ENCODE data around the gene PRMT9. TPM values are rescaled to one million over a fixed set of nuclear protein-coding genes. Genes with fewer than 3 reads are reported as not detected.

PRMT9 gene
- total RNA-seq, 1 experiment from 2014 or later: 10.5 TPM

DNA sequence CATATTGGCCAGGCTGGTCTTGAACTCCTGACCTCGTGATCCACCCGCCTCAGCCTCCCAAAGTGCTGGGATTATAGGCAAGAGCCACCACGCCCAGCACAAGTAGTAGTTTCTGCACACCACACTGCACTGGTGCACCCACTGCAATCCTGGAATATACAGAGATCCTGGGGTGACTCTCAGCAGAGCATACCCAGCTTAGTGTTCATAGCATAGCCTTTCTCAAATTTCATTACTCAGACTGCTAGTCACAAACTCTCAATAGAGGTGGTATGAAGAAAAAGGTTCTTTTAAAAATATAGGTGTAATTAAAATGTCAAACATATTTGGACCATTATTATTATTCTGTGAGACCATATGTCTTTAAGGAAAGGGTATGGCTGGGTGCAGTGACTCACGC is 41.7 kb upstream of the PRMT9 start:
- Histone ChIP-seq H2BK5ac (ENCODE audit: insufficient read length, low read length) (no peak overlapping the region), H3K4me1 (ENCODE audit: insufficient read depth, low read length) (no peaks in the 10 kb centered on the region; the same call in 1 of the 2 replicates), H2BK15ac (ENCODE audit: low read depth, low read length) (no peak overlapping the region), H2BK120ac (ENCODE audit: low read depth, low read length, poor library complexity, severe bottlenecking) (no peak overlapping the region), H3K9me3 (ENCODE audit: control insufficient read depth, low read depth, low read length) (no peaks in the 10 kb centered on the region), H3K4ac (ENCODE audit: low read depth, low read length) (no peak overlapping the region), H3K18ac (ENCODE audit: insufficient read length, low read depth, low read length) (no peak overlapping the region), H3K79me1 (ENCODE audit: insufficient read depth, low read depth, low read length, poor library complexity, severe bottlenecking) (no peaks in the 10 kb centered on the region), H3K79me2 (ENCODE audit: insufficient read depth, low read length) (no peaks in the 10 kb centered on the region), H3K14ac (ENCODE audit: insufficient read depth, low read length) (no peak overlapping the region), H2BK12ac (ENCODE audit: insufficient read length, low read depth, low read length) (no peak overlapping the region), H2BK20ac (ENCODE audit: low read depth, low read length, poor library complexity, severe bottlenecking) (no peak overlapping the region), H3K27me3 (ENCODE audit: insufficient read depth, low read length) (no peaks in the 10 kb centered on the region; the same call in 1 of the 2 replicates), H4K5ac (ENCODE audit: insufficient read length, low read depth, low read length) (no peak overlapping the region), H4K20me1 (ENCODE audit: control insufficient read depth, insufficient read depth, insufficient read length) (no peaks in the 10 kb centered on the region), H4K91ac (ENCODE audit: insufficient read length, low read depth, low read length) (no peak overlapping the region), H2AK5ac (ENCODE audit: insufficient read length, low read length) (no peak overlapping the region), H2AFZ (ENCODE audit: low read length) (no peak overlapping the region), H3K9ac (ENCODE audit: extremely low read depth, insufficient read length, low read length) (no peak overlapping the region), H4K8ac (replicated peaks; ENCODE audit: insufficient read length, low read depth, low read length) (no peak overlapping the region), H3K4me2 (ENCODE audit: insufficient read depth, insufficient read length, low read length) (no peak overlapping the region), H3K23ac (ENCODE audit: insufficient read length, low read depth, low read length) (no peak overlapping the region), H3T11ph (ENCODE audit: low read length) (no peak overlapping the region), H3K56ac (ENCODE audit: insufficient read length, low read depth, low read length) (no peak overlapping the region), H3K23me2 (ENCODE audit: insufficient read length, low read depth, low read length, poor library complexity, severe bottlenecking) (no peaks in the 10 kb centered on the region), H3K27ac (ENCODE audit: insufficient read length, low read depth, low read length) (no peak overlapping the region)
- Mint-ChIP-seq H3K27me3 (ENCODE audit: low read depth) (peaks cover 30% of the 10 kb centered on the region), H3K4me3 (no peak overlapping the region), H3K4me1 (peaks cover 15 to 17% of the 10 kb centered on the region in 2 experiments), H3K36me3 (ENCODE audit: insufficient read depth in 1 of 3, low read depth in 3 of 3) (no peaks in the 10 kb centered on the region), H3K27ac (no peak overlapping the region), H3K9me3 (no peaks in the 10 kb centered on the region)
- TF ChIP-seq, protein P1, sequence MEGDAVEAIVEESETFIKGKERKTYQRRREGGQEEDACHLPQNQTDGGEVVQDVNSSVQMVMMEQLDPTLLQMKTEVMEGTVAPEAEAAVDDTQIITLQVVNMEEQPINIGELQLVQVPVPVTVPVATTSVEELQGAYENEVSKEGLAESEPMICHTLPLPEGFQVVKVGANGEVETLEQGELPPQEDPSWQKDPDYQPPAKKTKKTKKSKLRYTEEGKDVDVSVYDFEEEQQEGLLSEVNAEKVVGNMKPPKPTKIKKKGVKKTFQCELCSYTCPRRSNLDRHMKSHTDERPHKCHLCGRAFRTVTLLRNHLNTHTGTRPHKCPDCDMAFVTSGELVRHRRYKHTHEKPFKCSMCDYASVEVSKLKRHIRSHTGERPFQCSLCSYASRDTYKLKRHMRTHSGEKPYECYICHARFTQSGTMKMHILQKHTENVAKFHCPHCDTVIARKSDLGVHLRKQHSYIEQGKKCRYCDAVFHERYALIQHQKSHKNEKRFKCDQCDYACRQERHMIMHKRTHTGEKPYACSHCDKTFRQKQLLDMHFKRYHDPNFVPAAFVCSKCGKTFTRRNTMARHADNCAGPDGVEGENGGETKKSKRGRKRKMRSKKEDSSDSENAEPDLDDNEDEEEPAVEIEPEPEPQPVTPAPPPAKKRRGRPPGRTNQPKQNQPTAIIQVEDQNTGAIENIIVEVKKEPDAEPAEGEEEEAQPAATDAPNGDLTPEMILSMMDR (conservative IDR thresholded peaks at IDR 0.05): no peak
- DNase-seq: no peak
- no CpG with 5 or more reads among the region's 4 CpGs for WGBS (ENCODE audit: extremely low coverage, insufficient read length, low lambda C conversion rate)

All from H9 (cell line).